MM.1S (cell line): ENCODE measurements around the gene MPRIP.

Experiments
- DNase-seq: peaks from one replicate; pipeline ENCODE4 v3.0.0-alpha.2; 2015
- H2AFZ ChIP-seq: fragments of 300-600 bp; sonication (generic); 2 replicates; pipeline ENCODE4 v1.6.0; 2016; ENCODE audit warnings: antibody characterized with exemption, low read length
- H3F3A ChIP-seq: fragments of 300-600 bp; sonication (generic); 2 replicates; pipeline ENCODE4 v1.6.1; 2016; ENCODE audit warnings: mild to moderate bottlenecking, antibody characterized with exemption, low read length, moderate library complexity, mixed read lengths; ENCODE audit not compliant: insufficient read depth
- H3K27ac ChIP-seq: fragments of 300-600 bp; sonication (generic); 2 replicates; pipeline ENCODE4 v1.5.1; 2016; ENCODE audit warnings: mild to moderate bottlenecking, low read length
- H3K27me3 ChIP-seq: fragments of 300-600 bp; sonication (generic); replicated peaks from 2 replicates; pipeline ENCODE4 v1.6.0; 2016; ENCODE audit warnings: low read length; ENCODE audit not compliant: insufficient read depth
- H3K36me3 ChIP-seq: fragments of 300-600 bp; sonication (generic); replicated peaks from 2 replicates; pipeline ENCODE4 v1.6.1; 2016; ENCODE audit warnings: mild to moderate bottlenecking, low read length, mixed read lengths; ENCODE audit not compliant: insufficient read depth
- H3K4me1 ChIP-seq: fragments of 300-600 bp; sonication (generic); 2 replicates; pipeline ENCODE4 v1.6.1; 2016; ENCODE audit warnings: low read length, mixed read lengths
- H3K4me2 ChIP-seq: fragments of 300-600 bp; sonication (generic); 2 replicates; pipeline ENCODE4 v1.6.0; 2016; ENCODE audit warnings: low read depth, low read length
- H3K4me3 ChIP-seq: fragments of 300-600 bp; sonication (generic); 2 replicates; pipeline ENCODE4 v1.5.1; 2016; ENCODE audit warnings: low read length, mixed read lengths
- H3K79me2 ChIP-seq: fragments of 300-600 bp; sonication (generic); 2 replicates; pipeline ENCODE4 v1.6.1; 2016; ENCODE audit warnings: mixed run types, low read length, mixed read lengths
- H3K9ac ChIP-seq: fragments of 300-600 bp; sonication (generic); 2 replicates; pipeline ENCODE4 v1.6.1; 2016; ENCODE audit warnings: low read length, mixed read lengths
- H3K9me2 ChIP-seq: fragments of 300-600 bp; sonication (generic); replicated peaks from 2 replicates; pipeline ENCODE4 v1.6.1; 2016; ENCODE audit warnings: mild to moderate bottlenecking, low read length, mixed read lengths; ENCODE audit not compliant: insufficient read depth
- H3K9me3 ChIP-seq: fragments of 300-600 bp; sonication (generic); replicated peaks from 2 replicates; pipeline ENCODE4 v1.6.1; 2016; ENCODE audit warnings: mild to moderate bottlenecking, low read length, mixed read lengths; ENCODE audit not compliant: insufficient read depth
- H4K20me1 ChIP-seq: fragments of 300-600 bp; sonication (generic); 2 replicates; pipeline ENCODE4 v1.6.1; 2016; ENCODE audit warnings: mild to moderate bottlenecking, low read length, moderate library complexity, mixed read lengths; ENCODE audit not compliant: insufficient read depth
- CTCF ChIP-seq: fragments of 300-600 bp; sonication (generic); IDR thresholded peaks from 2 replicates; pipeline ENCODE4 v1.5.1; 2016; ENCODE audit warnings: antibody characterized with exemption, low read length, mixed read lengths
- EZH2 ChIP-seq: fragments of 300-600 bp; sonication (generic); optimal IDR thresholded peaks from 2 replicates; pipeline ENCODE3; 2017; ENCODE audit warnings: low read depth, mild to moderate bottlenecking, antibody characterized with exemption, low read length, mixed read lengths
- EZH2phosphoT487 ChIP-seq: fragments of 300-600 bp; sonication (generic); IDR thresholded peaks from 2 replicates; pipeline ENCODE4 v1.6.1; 2018; ENCODE audit warnings: antibody characterized with exemption, low read length

MPRIP gene

GRCh38 chr17:17196776-17197175 is 154.5 kb downstream of the MPRIP start:
- Histone ChIP-seq H3F3A (no peaks in the 10 kb centered on the region), H3K4me1 (0 out of 2 replicates have a peak, but pooled peaks cover 3% of the 10 kb centered on the region), H2AFZ (no peak overlapping the region), H3K4me2 (no peak overlapping the region), H3K9me2 (no peaks in the 10 kb centered on the region), H3K9me3 (no peaks in the 10 kb centered on the region), H3K36me3 (no peaks in the 10 kb centered on the region), H3K4me3 (no peak overlapping the region), H3K27me3 (no peaks in the 10 kb centered on the region), H3K27ac (no peak overlapping the region), H4K20me1 (no peaks in the 10 kb centered on the region), H3K9ac (no peak overlapping the region), H3K79me2 (0 out of 2 replicates have a peak, but pooled peaks cover 3% of the 10 kb centered on the region)
- DNase-seq, result no peak
- no peak for TF ChIP-seq EZH2
- no peak for TF ChIP-seq CTCF
- TF ChIP-seq EZH2phosphoT487, result no peak

- Histone ChIP-seq H4K20me1 (no peaks in the 10 kb centered on the region), H3K9ac (no peak overlapping the region), H3K4me1 (no peaks in the 10 kb centered on the region), H3K27ac (no peak overlapping the region), H3K9me2 (no peaks in the 10 kb centered on the region), H3K36me3 (no peaks in the 10 kb centered on the region), H2AFZ (no peak overlapping the region), H3F3A (no peaks in the 10 kb centered on the region), H3K4me3 (no peak overlapping the region), H3K9me3 (no peaks in the 10 kb centered on the region), H3K4me2 (no peak overlapping the region), H3K79me2 (peaks cover 16% of the 10 kb centered on the region), H3K27me3 (no peaks in the 10 kb centered on the region)
- no peak for DNase-seq
- TF ChIP-seq EZH2 (no peak), EZH2phosphoT487 (no peak), CTCF (no peak)
Observed at GRCh38 chr17:17198281-17198680, 156.0 kb downstream of the MPRIP start.

GRCh38 chr17:17200311-17200710 is 158.1 kb downstream of the MPRIP start:
- DNase-seq, result no peak
- Histone ChIP-seq H2AFZ (no peak overlapping the region), H3K36me3 (no peaks in the 10 kb centered on the region), H3K9me2 (no peaks in the 10 kb centered on the region), H4K20me1 (no peaks in the 10 kb centered on the region), H3K9me3 (no peaks in the 10 kb centered on the region), H3K4me3 (no peak overlapping the region), H3K27ac (no peak overlapping the region), H3K4me2 (no peak overlapping the region), H3K79me2 (peaks cover 35% of the 10 kb centered on the region), H3K9ac (no peak overlapping the region), H3K27me3 (no peaks in the 10 kb centered on the region), H3F3A (no peaks in the 10 kb centered on the region), H3K4me1 (peaks cover 8% of the 10 kb centered on the region; the same call in 1 of the 2 replicates)
- TF ChIP-seq EZH2 (no peak), CTCF (no peak), EZH2phosphoT487 (no peak)
